HepG2 (cell line): Measurements from ENCODE around the gene SOBP. TPM values are rescaled to one million over a fixed set of nuclear protein-coding genes. Genes with fewer than 3 reads are reported as not detected.
A peak's percentile ranks its signal among the peaks of the same experiment; 100 is the strongest.

Experiments used
- AHDC1 ChIP-seq: sonication (generic); formaldehyde crosslinking; IDR thresholded peaks from 2 replicates; pipeline ENCODE4 v1.5.1; 2020; ENCODE audit warnings: mild to moderate bottlenecking, missing genetic modification reagents, borderline replicate concordance
- CBX5 ChIP-seq: sonication (generic); formaldehyde crosslinking; IDR thresholded peaks from 2 replicates; pipeline ENCODE4 v1.4.0; 2020; ENCODE audit warnings: missing genetic modification reagents, borderline replicate concordance
- GATAD2A ChIP-seq: IDR thresholded peaks from 2 replicates; pipeline ENCODE4 v1.6.1; 2016
- MIER3 ChIP-seq: IDR thresholded peaks from 2 replicates; pipeline ENCODE4 v1.6.1; 2016; ENCODE audit warnings: missing compliant biosample characterization, borderline replicate concordance
- NKX3-1 ChIP-seq: sonication (generic); formaldehyde crosslinking; IDR thresholded peaks from 2 replicates; pipeline ENCODE4 v1.5.0; 2020; ENCODE audit warnings: missing genetic modification reagents
- PRDM15 ChIP-seq: sonication (generic); formaldehyde crosslinking; IDR thresholded peaks from 2 replicates; pipeline ENCODE4 v1.4.0; 2020; ENCODE audit warnings: missing genetic modification reagents
- PTBP1 ChIP-seq: fragments of 200-400 bp; formaldehyde crosslinking; IDR thresholded peaks from 2 replicates; pipeline ENCODE4 v1.6.1; 2018; ENCODE audit warnings: low read length, low read depth; ENCODE audit not compliant: poor library complexity, severe bottlenecking
- RAD51 ChIP-seq: fragments of 450-650 bp; IDR thresholded peaks from 2 replicates; pipeline ENCODE4 v1.6.1; 2016; ENCODE audit warnings: borderline replicate concordance
- RARG ChIP-seq: sonication (generic); formaldehyde crosslinking; IDR thresholded peaks from 2 replicates; pipeline ENCODE4 v1.4.0; 2020; ENCODE audit warnings: low read depth, mild to moderate bottlenecking, missing genetic modification reagents
- SOX6 ChIP-seq, 2 experiments: fragments of 450-650 bp in 1 of 2; sonication (generic) in 1 of 2; formaldehyde crosslinking in 1 of 2; IDR thresholded peaks; 2 replicates each; pipeline versions ENCODE4 v1.4.0 to v1.6.1; 2017 to 2020; ENCODE audit warnings: antibody characterized with exemption in 1 of 2, mild to moderate bottlenecking in 1 of 2, missing genetic modification reagents in 1 of 2
- SP5 ChIP-seq: IDR thresholded peaks from 2 replicates; pipeline ENCODE4 v1.6.1; 2016; ENCODE audit warnings: low read depth, borderline replicate concordance
- TIGD3 ChIP-seq: sonication (generic); formaldehyde crosslinking; IDR thresholded peaks from 2 replicates; pipeline ENCODE4 v1.5.1; 2020; ENCODE audit warnings: mild to moderate bottlenecking, missing genetic modification reagents, borderline replicate concordance
- YEATS2 ChIP-seq: sonication (generic); formaldehyde crosslinking; IDR thresholded peaks from 2 replicates; pipeline ENCODE4 v1.4.0; 2020; ENCODE audit warnings: missing genetic modification reagents, borderline replicate concordance
- ZBTB26 ChIP-seq: IDR thresholded peaks from 2 replicates; pipeline ENCODE4 v1.6.1; 2016; ENCODE audit warnings: missing compliant biosample characterization, missing genetic modification reagents, borderline replicate concordance
- ZBTB42 ChIP-seq: sonication (generic); formaldehyde crosslinking; IDR thresholded peaks from 2 replicates; pipeline ENCODE4 v1.5.0; 2020; ENCODE audit warnings: mild to moderate bottlenecking, missing genetic modification reagents
- ZFP41 ChIP-seq: sonication (generic); formaldehyde crosslinking; IDR thresholded peaks from 2 replicates; pipeline ENCODE4 v1.4.0; 2020; ENCODE audit warnings: mild to moderate bottlenecking, missing genetic modification reagents, borderline replicate concordance
- ZNF121 ChIP-seq: sonication (generic); formaldehyde crosslinking; IDR thresholded peaks from 2 replicates; pipeline ENCODE4 v1.5.0; 2020; ENCODE audit warnings: mild to moderate bottlenecking, missing genetic modification reagents
- polyA plus RNA-seq, 8 experiments: library from polyadenylated mRNA; depleted of rRNA in 3 of 8; stranded (reverse) in 7 of 8; unstranded in 1 of 8; fragments of >200 nt; fragmentation: Illumina TruSeq in 4 of 8; extraction: Trizol in 4 of 8; gene quantifications; 2 replicates each; pipeline versions ENCODE4 v1.2.1 to v1.2.3, GENCODE V29; 2011 to 2016; ENCODE audit warnings: low read depth in 4 of 8, missing spikeins in 1 of 8, mixed read lengths in 1 of 8; ENCODE audit not compliant: insufficient read depth in 1 of 8
- total RNA-seq, 5 experiments: library from RNA; depleted of rRNA; stranded (reverse); fragments of >200 nt; fragmentation: Illumina TruSeq; extraction: Trizol; gene quantifications; 2 replicates each; pipeline ENCODE4 v1.2.3, GENCODE V29; 2016; ENCODE audit warnings: low read depth in 1 of 5

Gene SOBP
- total and polyA plus RNA-seq, 2 of the 13 experiments (the other 11 are each of a cell fraction or from before 2014, with no cell fraction given): 1.5 to 6.9 TPM

DNA sequence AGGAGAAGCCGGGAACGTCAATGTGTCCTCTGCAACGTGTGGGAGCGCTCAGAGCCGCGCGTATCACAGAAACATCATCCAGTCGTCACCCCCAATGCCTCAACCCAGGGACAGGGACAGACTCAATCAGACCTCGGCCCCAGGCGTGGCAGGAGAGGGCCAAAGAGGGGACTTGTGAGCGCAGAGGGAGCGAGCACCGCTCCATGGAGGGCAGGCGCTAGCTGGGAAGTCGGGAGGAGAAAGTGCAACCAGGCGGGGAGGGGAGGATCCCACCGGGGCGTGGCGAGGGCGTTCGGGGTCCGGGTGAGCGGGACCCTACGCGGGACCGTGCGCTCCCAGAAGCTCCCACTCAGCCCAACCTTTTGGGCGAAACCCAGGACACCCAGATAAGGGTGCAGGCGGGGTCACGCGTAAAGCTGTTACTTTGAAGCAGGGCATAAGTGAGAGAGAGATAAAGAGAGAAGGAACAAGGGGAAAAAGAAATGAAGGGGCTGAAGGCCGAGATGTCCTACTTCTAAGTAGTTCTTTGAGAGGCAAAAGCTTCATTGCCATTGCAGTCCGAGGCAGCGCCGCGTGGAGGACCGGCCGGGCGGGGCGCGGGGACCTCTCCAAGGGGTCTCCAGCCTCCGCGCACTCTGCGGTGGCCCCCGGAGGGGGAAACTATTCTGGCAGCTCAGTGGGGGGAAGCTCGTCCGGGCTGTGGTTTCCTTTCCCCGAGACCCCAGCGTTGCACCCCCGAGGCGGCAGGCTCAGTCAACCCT is 862 bp upstream of the SOBP start (continued):
- TF ChIP-seq PRDM15 (CRISPR knock-in tag) (no peak), GATAD2A (CRISPR knock-in tag) (peak; percentile 40; the same call in 1 of the 2 replicates), PTBP1 (no peak), RARG (CRISPR knock-in tag) (no peak), TIGD3 (no peak), MIER3 (CRISPR knock-in tag) (no peak), ZBTB26 (CRISPR knock-in tag) (no peak), ZNF121 (no peak), AHDC1 (CRISPR knock-in tag) (no peak), SP5 (no peak), NKX3-1 (CRISPR knock-in tag) (no peak), ZBTB42 (CRISPR knock-in tag) (no peak), SOX6 (IDR thresholded peaks at IDR 0.05) (no peak), SOX6 (CRISPR knock-in tag; IDR thresholded peaks at IDR 0.05) (peak; percentile 64), ZFP41 (CRISPR knock-in tag) (peak; percentile 53; the same call in 1 of the 2 replicates), RAD51 (no peak), YEATS2 (CRISPR knock-in tag) (no peak), CBX5 (peak; percentile 52; the same call in 1 of the 2 replicates)
